ENCODE data around the gene GSK3B.

Gene GSK3B

DNA sequence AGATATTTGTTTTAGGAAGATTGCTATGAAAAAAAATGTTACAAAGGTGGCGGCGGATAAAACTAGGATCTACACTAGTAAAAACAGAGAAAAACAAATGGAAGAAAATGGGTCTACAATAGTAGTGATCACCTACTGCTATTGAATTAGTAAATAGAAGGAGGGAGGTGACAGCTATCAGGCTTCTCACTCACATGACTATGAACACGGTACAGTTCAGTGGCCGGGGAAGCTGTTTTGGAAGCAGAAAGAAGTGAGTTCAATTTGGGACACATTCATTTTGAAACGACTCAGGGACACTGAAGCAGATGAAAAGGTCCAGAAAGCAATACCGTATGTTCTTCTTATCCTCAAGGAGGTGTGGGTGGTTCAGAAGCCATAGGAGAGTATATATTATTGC lies 138.3 kb downstream of the GSK3B start:
- TF ChIP-seq ZNF70 (CRISPR knock-in tag; IDR thresholded peaks at IDR 0.05) (no peak), TCF4 (CRISPR knock-in tag; IDR thresholded peaks at IDR 0.05; ENCODE audit: borderline replicate concordance) (no peak), ZFP3 (CRISPR knock-in tag; IDR thresholded peaks at IDR 0.05) (no peak), BACH2 (CRISPR knock-in tag; IDR thresholded peaks at IDR 0.05; ENCODE audit: borderline replicate concordance) (no peak), OSR1 (CRISPR knock-in tag; IDR thresholded peaks at IDR 0.05) (no peak), ZNF8 (CRISPR knock-in tag; IDR thresholded peaks at IDR 0.05) (no peak), CSDC2 (CRISPR knock-in tag; IDR thresholded peaks at IDR 0.05) (no peak), SNAI2 (CRISPR knock-in tag; IDR thresholded peaks at IDR 0.05) (no peak), GLIS3 (CRISPR knock-in tag; IDR thresholded peaks at IDR 0.05) (no peak), PPARA (CRISPR knock-in tag; IDR thresholded peaks at IDR 0.05; ENCODE audit: borderline replicate concordance) (no peak), RARB (CRISPR knock-in tag; IDR thresholded peaks at IDR 0.05) (no peak)
- TF ChIP-seq, protein P1, sequence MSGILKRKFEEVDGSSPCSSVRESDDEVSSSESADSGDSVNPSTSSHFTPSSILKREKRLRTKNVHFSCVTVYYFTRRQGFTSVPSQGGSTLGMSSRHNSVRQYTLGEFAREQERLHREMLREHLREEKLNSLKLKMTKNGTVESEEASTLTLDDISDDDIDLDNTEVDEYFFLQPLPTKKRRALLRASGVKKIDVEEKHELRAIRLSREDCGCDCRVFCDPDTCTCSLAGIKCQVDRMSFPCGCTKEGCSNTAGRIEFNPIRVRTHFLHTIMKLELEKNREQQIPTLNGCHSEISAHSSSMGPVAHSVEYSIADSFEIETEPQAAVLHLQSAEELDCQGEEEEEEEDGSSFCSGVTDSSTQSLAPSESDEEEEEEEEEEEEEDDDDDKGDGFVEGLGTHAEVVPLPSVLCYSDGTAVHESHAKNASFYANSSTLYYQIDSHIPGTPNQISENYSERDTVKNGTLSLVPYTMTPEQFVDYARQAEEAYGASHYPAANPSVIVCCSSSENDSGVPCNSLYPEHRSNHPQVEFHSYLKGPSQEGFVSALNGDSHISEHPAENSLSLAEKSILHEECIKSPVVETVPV (CRISPR knock-in tag; IDR thresholded peaks at IDR 0.05) = no peak
- TF ChIP-seq, protein P2, sequence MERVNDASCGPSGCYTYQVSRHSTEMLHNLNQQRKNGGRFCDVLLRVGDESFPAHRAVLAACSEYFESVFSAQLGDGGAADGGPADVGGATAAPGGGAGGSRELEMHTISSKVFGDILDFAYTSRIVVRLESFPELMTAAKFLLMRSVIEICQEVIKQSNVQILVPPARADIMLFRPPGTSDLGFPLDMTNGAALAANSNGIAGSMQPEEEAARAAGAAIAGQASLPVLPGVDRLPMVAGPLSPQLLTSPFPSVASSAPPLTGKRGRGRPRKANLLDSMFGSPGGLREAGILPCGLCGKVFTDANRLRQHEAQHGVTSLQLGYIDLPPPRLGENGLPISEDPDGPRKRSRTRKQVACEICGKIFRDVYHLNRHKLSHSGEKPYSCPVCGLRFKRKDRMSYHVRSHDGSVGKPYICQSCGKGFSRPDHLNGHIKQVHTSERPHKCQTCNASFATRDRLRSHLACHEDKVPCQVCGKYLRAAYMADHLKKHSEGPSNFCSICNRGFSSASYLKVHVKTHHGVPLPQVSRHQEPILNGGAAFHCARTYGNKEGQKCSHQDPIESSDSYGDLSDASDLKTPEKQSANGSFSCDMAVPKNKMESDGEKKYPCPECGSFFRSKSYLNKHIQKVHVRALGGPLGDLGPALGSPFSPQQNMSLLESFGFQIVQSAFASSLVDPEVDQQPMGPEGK (CRISPR knock-in tag; IDR thresholded peaks at IDR 0.05; ENCODE audit: borderline replicate concordance) = no peak
- TF ChIP-seq, protein P3, sequence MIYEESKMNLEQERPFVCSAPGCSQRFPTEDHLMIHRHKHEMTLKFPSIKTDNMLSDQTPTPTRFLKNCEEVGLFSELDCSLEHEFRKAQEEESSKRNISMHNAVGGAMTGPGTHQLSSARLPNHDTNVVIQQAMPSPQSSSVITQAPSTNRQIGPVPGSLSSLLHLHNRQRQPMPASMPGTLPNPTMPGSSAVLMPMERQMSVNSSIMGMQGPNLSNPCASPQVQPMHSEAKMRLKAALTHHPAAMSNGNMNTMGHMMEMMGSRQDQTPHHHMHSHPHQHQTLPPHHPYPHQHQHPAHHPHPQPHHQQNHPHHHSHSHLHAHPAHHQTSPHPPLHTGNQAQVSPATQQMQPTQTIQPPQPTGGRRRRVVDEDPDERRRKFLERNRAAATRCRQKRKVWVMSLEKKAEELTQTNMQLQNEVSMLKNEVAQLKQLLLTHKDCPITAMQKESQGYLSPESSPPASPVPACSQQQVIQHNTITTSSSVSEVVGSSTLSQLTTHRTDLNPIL (CRISPR knock-in tag; IDR thresholded peaks at IDR 0.05; ENCODE audit: low read depth) = no peak
- TF ChIP-seq, protein P4, sequence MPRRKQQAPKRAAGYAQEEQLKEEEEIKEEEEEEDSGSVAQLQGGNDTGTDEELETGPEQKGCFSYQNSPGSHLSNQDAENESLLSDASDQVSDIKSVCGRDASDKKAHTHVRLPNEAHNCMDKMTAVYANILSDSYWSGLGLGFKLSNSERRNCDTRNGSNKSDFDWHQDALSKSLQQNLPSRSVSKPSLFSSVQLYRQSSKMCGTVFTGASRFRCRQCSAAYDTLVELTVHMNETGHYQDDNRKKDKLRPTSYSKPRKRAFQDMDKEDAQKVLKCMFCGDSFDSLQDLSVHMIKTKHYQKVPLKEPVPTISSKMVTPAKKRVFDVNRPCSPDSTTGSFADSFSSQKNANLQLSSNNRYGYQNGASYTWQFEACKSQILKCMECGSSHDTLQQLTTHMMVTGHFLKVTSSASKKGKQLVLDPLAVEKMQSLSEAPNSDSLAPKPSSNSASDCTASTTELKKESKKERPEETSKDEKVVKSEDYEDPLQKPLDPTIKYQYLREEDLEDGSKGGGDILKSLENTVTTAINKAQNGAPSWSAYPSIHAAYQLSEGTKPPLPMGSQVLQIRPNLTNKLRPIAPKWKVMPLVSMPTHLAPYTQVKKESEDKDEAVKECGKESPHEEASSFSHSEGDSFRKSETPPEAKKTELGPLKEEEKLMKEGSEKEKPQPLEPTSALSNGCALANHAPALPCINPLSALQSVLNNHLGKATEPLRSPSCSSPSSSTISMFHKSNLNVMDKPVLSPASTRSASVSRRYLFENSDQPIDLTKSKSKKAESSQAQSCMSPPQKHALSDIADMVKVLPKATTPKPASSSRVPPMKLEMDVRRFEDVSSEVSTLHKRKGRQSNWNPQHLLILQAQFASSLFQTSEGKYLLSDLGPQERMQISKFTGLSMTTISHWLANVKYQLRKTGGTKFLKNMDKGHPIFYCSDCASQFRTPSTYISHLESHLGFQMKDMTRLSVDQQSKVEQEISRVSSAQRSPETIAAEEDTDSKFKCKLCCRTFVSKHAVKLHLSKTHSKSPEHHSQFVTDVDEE (CRISPR knock-in tag; IDR thresholded peaks at IDR 0.05) = no peak
- TF ChIP-seq, protein P5, sequence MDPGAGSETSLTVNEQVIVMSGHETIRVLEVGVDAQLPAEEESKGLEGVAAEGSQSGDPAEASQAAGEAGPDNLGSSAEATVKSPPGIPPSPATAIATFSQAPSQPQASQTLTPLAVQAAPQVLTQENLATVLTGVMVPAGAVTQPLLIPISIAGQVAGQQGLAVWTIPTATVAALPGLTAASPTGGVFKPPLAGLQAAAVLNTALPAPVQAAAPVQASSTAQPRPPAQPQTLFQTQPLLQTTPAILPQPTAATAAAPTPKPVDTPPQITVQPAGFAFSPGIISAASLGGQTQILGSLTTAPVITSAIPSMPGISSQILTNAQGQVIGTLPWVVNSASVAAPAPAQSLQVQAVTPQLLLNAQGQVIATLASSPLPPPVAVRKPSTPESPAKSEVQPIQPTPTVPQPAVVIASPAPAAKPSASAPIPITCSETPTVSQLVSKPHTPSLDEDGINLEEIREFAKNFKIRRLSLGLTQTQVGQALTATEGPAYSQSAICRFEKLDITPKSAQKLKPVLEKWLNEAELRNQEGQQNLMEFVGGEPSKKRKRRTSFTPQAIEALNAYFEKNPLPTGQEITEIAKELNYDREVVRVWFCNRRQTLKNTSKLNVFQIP (CRISPR knock-in tag; IDR thresholded peaks at IDR 0.05; ENCODE audit: borderline replicate concordance, low read depth) = no peak
- no peak for ATAC-seq

DNA sequence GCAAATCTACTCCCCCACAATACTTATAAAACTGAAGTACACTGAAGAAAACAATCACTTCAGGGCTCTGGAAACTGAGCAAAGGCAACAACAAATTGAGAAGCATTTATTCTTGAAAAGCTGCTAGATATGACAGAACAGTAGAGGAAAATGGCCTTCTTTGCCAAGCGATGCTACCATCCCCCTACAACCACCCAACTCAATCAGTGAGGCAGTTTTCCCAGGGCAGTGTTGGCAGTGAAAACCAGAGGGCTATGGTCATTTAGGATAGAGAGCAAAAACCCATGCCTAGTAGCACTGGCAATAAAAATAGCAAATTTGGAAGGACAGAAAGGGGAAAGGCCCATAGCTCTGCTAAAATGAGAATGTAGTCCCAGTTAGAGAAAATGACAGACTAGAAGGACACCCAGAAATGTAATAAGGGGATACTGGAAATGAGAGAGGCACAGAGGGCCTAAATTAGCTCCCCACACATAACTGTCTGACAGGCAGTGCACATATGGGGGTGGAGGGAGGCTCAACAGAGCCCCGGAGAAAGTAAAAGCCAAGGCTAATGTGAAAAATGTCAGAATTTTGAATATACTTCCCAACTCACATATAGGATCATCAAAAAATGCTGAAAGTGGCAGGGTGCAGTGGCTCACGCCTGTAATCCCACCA lies 143.5 kb downstream of the GSK3B start:
- ATAC-seq = no peak
- TF ChIP-seq, protein P2 (CRISPR knock-in tag; IDR thresholded peaks at IDR 0.05; ENCODE audit: borderline replicate concordance) = no peak
- no peak for TF ChIP-seq CSDC2 (CRISPR knock-in tag; IDR thresholded peaks at IDR 0.05)
- no peak for TF ChIP-seq ZFP30 (CRISPR knock-in tag; IDR thresholded peaks at IDR 0.05)
- TF ChIP-seq PPARA (CRISPR knock-in tag; IDR thresholded peaks at IDR 0.05; ENCODE audit: borderline replicate concordance) = no peak
- TF ChIP-seq SNAI2 (CRISPR knock-in tag; IDR thresholded peaks at IDR 0.05) = no peak
- TF ChIP-seq, protein P4 (CRISPR knock-in tag; IDR thresholded peaks at IDR 0.05) = no peak
- TF ChIP-seq, protein P3 (CRISPR knock-in tag; IDR thresholded peaks at IDR 0.05; ENCODE audit: low read depth) = no peak
- no peak for TF ChIP-seq ZNF565 (CRISPR knock-in tag; conservative IDR thresholded peaks at IDR 0.05; ENCODE audit: low read depth)
